GM21360 (cell line): ENCODE measurements around the gene BCAS3.

Experiments
- ATAC-seq: cut with Tn5 transposase; IDR thresholded peaks from one replicate; pipeline ENCODE4 v1.9.1; 2021; ENCODE audit warnings: mild to moderate bottlenecking, moderate library complexity; ENCODE audit not compliant: unreplicated experiment

Gene BCAS3

GRCh38 chr17:61047515-61047914 is 369.9 kb downstream of the BCAS3 start:
- no peak for ATAC-seq

- ATAC-seq: no peak
Measured at GRCh38 chr17:61048376-61049106, 370.9 kb downstream of the BCAS3 start.

- ATAC-seq: no peak
Measured at GRCh38 chr17:61053469-61053868, 375.8 kb downstream of the BCAS3 start.

GRCh38 chr17:61054436-61054835 is 376.8 kb downstream of the BCAS3 start:
- no peak for ATAC-seq

GRCh38 chr17:61057257-61057656 is 379.6 kb downstream of the BCAS3 start:
- no peak for ATAC-seq

GRCh38 chr17:61058066-61058465 is 380.4 kb downstream of the BCAS3 start:
- no peak for ATAC-seq

- no peak for ATAC-seq
Measured at GRCh38 chr17:61063528-61063927, 385.9 kb downstream of the BCAS3 start.

- ATAC-seq: no peak
Measured at GRCh38 chr17:61064087-61064951, 386.7 kb downstream of the BCAS3 start.

- no peak for ATAC-seq
Measured at GRCh38 chr17:61065263-61065773, 387.7 kb downstream of the BCAS3 start.

- ATAC-seq: no peak
Measured at GRCh38 chr17:61066062-61066461, 388.4 kb downstream of the BCAS3 start.

- no peak for ATAC-seq
Measured at GRCh38 chr17:61070649-61071048, 393.0 kb downstream of the BCAS3 start.

GRCh38 chr17:61072648-61073047 is 395.0 kb downstream of the BCAS3 start:
- no peak for ATAC-seq

- ATAC-seq: no peak
Measured at GRCh38 chr17:61073131-61073530, 395.5 kb downstream of the BCAS3 start.

- no peak for ATAC-seq
Measured at GRCh38 chr17:61073799-61074513, 396.3 kb downstream of the BCAS3 start.

- no peak for ATAC-seq
Measured at GRCh38 chr17:61075988-61076387, 398.3 kb downstream of the BCAS3 start.

GRCh38 chr17:61076621-61077031 is 399.0 kb downstream of the BCAS3 start:
- ATAC-seq: no peak

GRCh38 chr17:61081959-61082358 is 404.3 kb downstream of the BCAS3 start:
- ATAC-seq: no peak

- no peak for ATAC-seq
Measured at GRCh38 chr17:61084260-61084659, 406.6 kb downstream of the BCAS3 start.

GRCh38 chr17:61087024-61087423 is 409.4 kb downstream of the BCAS3 start:
- no peak for ATAC-seq

GRCh38 chr17:61088556-61088955 is 410.9 kb downstream of the BCAS3 start:
- ATAC-seq: no peak

GRCh38 chr17:61091096-61091495 is 413.4 kb downstream of the BCAS3 start:
- ATAC-seq: no peak
